Measurements from ENCODE around the gene VSTM4. TPM values are rescaled to one million over a fixed set of nuclear protein-coding genes. Genes with fewer than 3 reads are reported as not detected.

The VSTM4 gene
- total and polyA plus RNA-seq, 2 of the 4 experiments (the other 2 are of a cell fraction) = 2.4 to 2.9 TPM

DNA sequence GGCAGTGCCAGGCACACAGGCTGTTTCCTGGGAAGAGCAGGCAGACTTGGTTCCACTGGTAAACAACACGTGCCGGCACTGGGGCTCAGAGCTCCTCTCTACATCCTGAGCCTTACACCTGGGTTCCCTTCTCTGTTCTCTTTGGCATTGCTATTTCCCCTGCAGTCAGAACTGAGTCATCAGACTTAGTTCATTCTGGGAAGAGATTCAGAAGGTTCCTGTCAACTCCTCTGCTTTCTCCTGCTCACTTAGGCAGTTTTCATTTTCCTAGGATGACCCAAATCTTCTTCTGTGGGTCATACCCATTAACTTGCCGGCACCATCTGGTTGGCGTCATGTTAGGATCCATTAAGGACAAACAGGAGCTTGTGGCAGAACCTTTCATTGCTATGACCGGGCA, 142.3 kb downstream of the VSTM4 start:
- no peak overlapping the region for H3K27ac ChIP-seq (ENCODE audit: insufficient read depth, low read length)
- dilution Hi-C loops (cut with HindIII; ENCODE audit: low sequenced_read_pairs, unreplicated experiment) (no loop called here), intact Hi-C loops (cut with micrococcal nuclease) (loop anchor here (10.0 kb wide), 1 partner anchor 308 kb away; no protein-coding TSS in a partner anchor), in situ Hi-C loops (cut with MboI; ENCODE audit: low sequenced_read_pairs) (no loop called here)
- H3K4me1 ChIP-seq (ENCODE audit: control insufficient read depth, insufficient read depth, low read length) = no peaks in the 10 kb centered on the region
- no peak overlapping the region for H3K9ac ChIP-seq (ENCODE audit: low read depth, low read length)
- H3K4me2 ChIP-seq (ENCODE audit: low read depth, low read length) = no peak overlapping the region
- H4K20me1 ChIP-seq (ENCODE audit: insufficient read depth, low read length) = no peaks in the 10 kb centered on the region
- H3K36me3 ChIP-seq (ENCODE audit: control insufficient read depth, insufficient read depth, low read length) = no peaks in the 10 kb centered on the region
- POLR2A ChIA-PET (ENCODE audit: unreplicated experiment) = no interaction called here
- H2AK5ac ChIP-seq (ENCODE audit: low read depth, low read length) = no peak overlapping the region
- no peak overlapping the region for H3K56ac ChIP-seq (ENCODE audit: extremely low read depth, insufficient read depth, low read length)
- DNase-seq (peak; percentile 3), ATAC-seq (ENCODE audit: low read depth) (no peak)
- no peak overlapping the region for H2BK20ac ChIP-seq (ENCODE audit: low read depth, low read length)
- no peak overlapping the region for H2BK15ac ChIP-seq (ENCODE audit: low read depth, low read length)
- no peak overlapping the region for H2AFZ ChIP-seq (replicated peaks; ENCODE audit: low read length, poor library complexity)
- H3K4me3 ChIP-seq (ENCODE audit: insufficient read depth, low read depth, low read length) = no peak overlapping the region
- H4K5ac ChIP-seq (ENCODE audit: low read depth, low read length) = no peak overlapping the region
- H4K91ac ChIP-seq (ENCODE audit: insufficient read depth, low read depth, low read length) = no peak overlapping the region
- WGBS, 2 experiments (ENCODE audit: extremely low coverage in 2 of 2, insufficient read length in 1 of 2) = 86% methylated on average over 5 of the region's 5 CpGs; no CpG with 5 or more reads in 1 of the 2 experiments
- H2AK9ac ChIP-seq (replicated peaks; ENCODE audit: low read depth, low read length, poor library complexity) = no peak overlapping the region
- no peak overlapping the region for H3K23ac ChIP-seq (ENCODE audit: low read depth, low read length)
- H3K9me1 ChIP-seq (ENCODE audit: insufficient read depth, low read length) = no peaks in the 10 kb centered on the region
- H2BK120ac ChIP-seq (ENCODE audit: low read depth, low read length) = no peak overlapping the region
- H3K14ac ChIP-seq (replicated peaks; ENCODE audit: low read depth, low read length) = no peak overlapping the region
- no peaks in the 10 kb centered on the region for H3K79me1 ChIP-seq (ENCODE audit: low read depth in 1 of 2, low read length in 2 of 2)
- TF ChIP-seq MAZ (IDR thresholded peaks at IDR 0.05; ENCODE audit: borderline replicate concordance, low read depth, low read length) (no peak), USF2 (IDR thresholded peaks at IDR 0.05; ENCODE audit: low read depth, low read length) (no peak), NFE2L2 (IDR thresholded peaks at IDR 0.05; ENCODE audit: low read depth, low read length) (no peak), MXI1 (IDR thresholded peaks at IDR 0.05; ENCODE audit: borderline replicate concordance, low read depth, low read length) (no peak), FOS (IDR thresholded peaks at IDR 0.05; ENCODE audit: low read depth, low read length) (no peak), POLR2A (IDR thresholded peaks at IDR 0.05; ENCODE audit: low read depth, low read length) (no peak), CEBPB (IDR thresholded peaks at IDR 0.05; ENCODE audit: low read depth, low read length) (no peak), RFX5 (IDR thresholded peaks at IDR 0.05; ENCODE audit: low read depth, low read length) (no peak), SMC3 (IDR thresholded peaks at IDR 0.05; ENCODE audit: low read depth, low read length) (no peak), MAFK (IDR thresholded peaks at IDR 0.05; ENCODE audit: low read depth, low read length) (no peak), BHLHE40 (IDR thresholded peaks at IDR 0.05; ENCODE audit: low read depth, low read length) (no peak), RCOR1 (IDR thresholded peaks at IDR 0.05; ENCODE audit: insufficient replicate concordance, low read length) (no peak), CTCF (conservative IDR thresholded peaks at IDR 0.05; ENCODE audit: low read depth, low read length) (no peak), CHD1 (IDR thresholded peaks at IDR 0.05; ENCODE audit: low read depth, low read length) (no peak), RAD21 (IDR thresholded peaks at IDR 0.05; ENCODE audit: low read length) (no peak)
- TF ChIP-seq, protein P1, sequence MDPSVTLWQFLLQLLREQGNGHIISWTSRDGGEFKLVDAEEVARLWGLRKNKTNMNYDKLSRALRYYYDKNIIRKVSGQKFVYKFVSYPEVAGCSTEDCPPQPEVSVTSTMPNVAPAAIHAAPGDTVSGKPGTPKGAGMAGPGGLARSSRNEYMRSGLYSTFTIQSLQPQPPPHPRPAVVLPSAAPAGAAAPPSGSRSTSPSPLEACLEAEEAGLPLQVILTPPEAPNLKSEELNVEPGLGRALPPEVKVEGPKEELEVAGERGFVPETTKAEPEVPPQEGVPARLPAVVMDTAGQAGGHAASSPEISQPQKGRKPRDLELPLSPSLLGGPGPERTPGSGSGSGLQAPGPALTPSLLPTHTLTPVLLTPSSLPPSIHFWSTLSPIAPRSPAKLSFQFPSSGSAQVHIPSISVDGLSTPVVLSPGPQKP (IDR thresholded peaks at IDR 0.05; ENCODE audit: borderline replicate concordance, low read depth, low read length) = no peak
- H4K8ac ChIP-seq (ENCODE audit: low read depth in 2 of 2, low read length in 2 of 2) = no peak overlapping the region
- CTCF ChIA-PET = no interaction called here
- H3K4ac ChIP-seq (ENCODE audit: low read depth, low read length) = no peak overlapping the region
- H2BK5ac ChIP-seq (ENCODE audit: low read depth, low read length, poor library complexity, severe bottlenecking) = no peak overlapping the region
- no peak overlapping the region for H3K18ac ChIP-seq (ENCODE audit: low read depth, low read length)
- no TSS peak for BruUV-seq (replicated peaks)
- H3K9me3 ChIP-seq (ENCODE audit: control insufficient read depth, insufficient read depth, low read length) = no peaks in the 10 kb centered on the region
- H3K27me3 ChIP-seq (ENCODE audit: control insufficient read depth, insufficient read depth, low read length) = peaks cover 9% of the 10 kb centered on the region
